NCI-H2196 treated with DMSO at 0.1 percent for 48 hours (cell line): Measurements from ENCODE around the gene FZD4.
A peak's percentile ranks its signal among the peaks of the same experiment; 100 is the strongest.
"Not testable (repeated sequence)": the region's sequence is repeated elsewhere in the genome, so short reads cannot be mapped to it uniquely, and the experiment has no call there.

Experiments used
- DNase-seq: peaks from one replicate; lab custom pipeline; 2025; ENCODE audit not compliant: unreplicated experiment; lab: John Stamatoyannopoulos, UW

Gene FZD4

DNA sequence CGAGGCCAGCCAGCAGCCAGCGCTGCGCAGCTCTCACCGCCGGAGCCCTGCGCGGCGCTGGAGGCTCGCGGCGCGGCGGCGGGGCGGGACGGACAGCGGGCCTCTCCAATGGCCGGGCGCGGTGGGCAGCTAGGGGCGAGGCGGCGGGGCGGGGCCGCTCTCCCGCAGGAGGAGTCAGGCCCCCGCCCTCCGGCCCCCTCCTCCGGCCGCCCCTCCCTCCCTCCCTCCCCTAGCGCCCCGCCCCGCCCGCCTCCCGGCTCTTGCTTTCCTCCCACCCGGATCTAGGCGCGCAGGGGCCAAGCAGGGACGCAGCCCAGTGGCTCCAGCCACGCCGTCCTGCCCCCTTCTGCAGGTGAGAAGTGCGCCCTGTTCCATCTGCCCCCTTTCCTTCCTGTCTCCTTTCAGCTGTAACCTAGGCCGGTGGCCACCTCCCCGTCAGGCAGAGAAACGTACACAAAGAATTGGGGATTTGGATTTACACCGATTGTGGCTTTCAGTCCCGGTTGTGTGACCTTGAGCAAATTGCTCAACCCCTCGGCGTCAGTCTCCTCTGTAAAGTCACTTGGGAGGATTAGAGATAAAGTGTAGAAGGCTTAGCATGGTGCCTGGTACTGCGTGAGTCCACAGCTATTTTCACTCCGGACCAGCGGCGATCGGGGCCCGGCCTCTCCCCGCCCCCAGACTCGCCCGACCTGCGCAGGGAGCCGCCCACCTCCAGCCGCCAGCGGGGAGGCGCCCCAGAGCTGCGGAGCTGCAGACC is at the start of gene FZD4:
Gene FZD4 (minus strand): TSS at position 35 of the 760 bp plus-strand sequence. CDS start 310 bp downstream, outside the sequence.
- peak; percentile 84 for DNase-seq

DNA sequence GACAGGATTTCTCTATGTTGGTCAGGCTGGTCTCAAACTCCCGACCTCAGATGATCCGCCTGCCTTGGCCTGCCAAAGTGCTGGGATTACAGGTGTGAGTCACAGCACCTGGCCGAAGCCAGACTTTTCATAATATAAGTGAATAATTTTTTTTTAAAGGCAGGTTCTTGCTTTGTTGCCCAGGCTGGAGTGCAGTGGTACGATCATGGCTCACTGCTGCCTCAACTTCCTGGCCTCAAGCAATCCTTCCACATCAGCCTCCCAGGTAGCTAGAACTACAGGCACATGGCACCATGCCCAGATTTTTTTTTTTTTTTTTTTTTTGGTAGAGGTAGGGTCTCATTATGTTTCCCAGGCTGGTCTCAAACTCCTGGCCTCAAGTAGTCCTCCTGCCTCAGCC is 49.1 kb upstream of the FZD4 start:
- not testable (repeated sequence) for DNase-seq

DNA sequence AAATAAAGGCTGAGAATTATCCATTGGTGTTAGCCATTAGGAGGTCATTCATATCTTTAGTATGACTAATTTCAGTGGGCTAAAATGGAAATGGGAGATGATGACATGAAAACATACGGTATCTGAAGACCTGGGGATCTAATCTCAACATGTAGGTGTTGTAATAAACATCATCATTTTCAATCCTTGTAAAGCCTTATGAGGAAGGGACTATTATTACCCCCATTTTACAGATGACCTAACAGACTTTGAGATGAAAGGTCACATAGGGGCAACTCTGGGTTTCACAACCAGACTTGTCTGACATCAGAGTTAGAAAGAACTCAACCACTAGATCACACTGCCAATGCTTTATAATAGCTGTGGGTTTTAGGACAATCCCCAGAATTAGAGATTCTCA is 47.7 kb upstream of the FZD4 start:
- no peak for DNase-seq

DNA sequence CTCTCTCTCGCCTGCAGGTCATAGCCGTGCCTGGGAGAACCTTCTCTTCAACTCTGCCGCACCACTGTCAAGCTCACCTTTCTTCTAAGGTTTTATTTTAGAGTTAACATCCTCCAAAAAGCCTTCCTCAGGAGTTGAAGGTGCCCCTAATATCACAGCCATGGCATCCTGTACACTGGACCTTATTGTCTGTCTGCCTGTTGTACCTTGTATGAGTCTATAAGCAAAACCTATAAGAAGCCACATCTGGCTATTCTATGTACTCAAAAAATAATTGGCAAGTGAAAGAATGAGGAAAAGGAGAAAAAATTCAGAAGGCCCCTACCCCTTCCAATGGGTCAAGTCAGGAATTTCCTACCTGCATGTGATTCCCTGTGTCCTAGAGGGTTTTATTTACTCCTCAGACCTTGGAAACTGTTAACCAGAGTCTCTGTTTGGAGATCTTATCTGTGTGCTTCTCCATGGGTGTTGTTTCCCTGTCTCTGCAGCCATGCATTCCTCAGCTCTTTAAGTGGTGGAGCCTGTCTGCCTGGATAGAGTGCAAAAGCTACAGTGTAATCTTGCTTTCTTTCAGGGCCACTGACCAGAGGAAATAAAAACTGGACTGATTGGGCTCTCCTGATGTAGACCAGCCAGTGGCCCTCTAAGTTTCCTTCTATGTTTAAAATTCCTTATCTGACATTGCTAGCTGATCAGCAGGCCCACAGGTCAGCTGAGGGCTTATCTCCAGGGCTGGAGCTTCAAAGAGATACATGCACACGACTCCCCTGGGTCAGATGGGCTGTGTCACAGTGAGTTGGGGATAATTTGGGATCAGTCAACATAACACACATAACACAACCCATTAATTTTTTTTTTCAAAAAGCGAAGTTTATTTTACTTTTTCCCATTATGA is 44.9 kb upstream of the FZD4 start:
- peak; percentile 26 for DNase-seq

DNA sequence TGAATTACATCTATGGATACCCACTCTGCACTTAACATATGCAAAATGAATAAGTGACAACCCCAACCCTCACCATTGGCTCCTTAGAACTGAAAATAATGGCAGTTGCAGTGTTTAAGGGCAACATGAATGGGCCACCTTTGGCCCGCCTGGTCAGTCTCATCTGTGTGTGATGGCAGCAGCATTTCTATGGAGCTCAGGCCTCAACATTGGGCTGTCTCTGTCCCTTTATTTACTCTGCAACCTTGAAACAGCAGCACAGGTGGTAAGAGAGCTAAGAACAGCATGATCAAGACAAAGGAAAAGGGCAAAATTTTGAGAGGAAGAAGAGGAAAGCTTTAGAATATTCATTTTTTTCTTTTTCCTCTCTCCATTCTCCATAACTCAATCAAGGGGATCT is 44.2 kb upstream of the FZD4 start:
- no peak for DNase-seq

DNA sequence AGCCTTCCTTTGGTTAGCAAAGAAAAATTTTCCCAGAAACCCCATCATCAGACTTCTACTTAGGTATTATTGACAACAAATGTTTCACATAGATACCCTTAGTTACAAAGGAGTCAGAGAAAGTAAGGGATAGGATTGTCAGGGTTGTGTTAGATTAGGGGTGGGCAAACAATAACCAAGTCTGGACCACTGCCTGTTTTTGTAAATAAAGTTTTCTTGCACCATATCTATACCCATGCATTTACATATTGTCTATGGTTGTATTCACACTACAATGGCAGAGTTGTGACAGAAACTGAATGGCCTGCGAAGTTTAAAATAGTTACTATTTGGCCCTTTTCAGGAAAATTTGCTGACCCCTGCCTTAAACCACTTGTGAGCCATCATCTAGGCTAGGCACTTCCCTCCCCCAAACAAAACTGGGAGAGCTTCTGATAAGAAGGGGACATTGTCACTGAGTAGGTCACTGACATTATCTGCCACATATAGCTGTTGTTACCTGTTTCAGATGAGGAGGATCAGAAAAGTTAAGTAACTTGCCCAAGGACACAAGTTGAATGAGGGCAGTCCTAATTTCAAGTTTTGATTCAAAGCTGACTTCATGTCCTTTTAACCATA is 41.9 kb upstream of the FZD4 start:
- DNase-seq: no peak

DNA sequence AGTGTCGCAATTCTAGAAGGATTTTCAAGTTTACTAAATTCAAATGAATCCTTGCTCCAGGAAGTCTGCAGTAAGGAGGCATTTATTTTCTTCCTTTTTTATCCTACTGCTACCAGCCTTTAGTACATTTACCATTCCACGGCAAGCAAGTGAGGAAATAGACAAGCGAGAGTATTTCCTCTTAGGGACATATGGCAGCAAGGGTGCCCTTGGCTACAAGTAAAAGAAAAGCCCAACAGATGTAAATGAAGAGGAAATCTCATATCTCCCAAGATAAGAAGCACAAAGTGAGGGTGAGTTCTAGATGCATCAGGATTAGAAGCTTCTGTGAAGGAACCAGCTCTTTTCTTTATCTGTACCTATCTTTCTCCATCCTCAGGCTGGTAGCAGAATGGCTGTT is 37.8 kb upstream of the FZD4 start:
- no peak for DNase-seq

DNA sequence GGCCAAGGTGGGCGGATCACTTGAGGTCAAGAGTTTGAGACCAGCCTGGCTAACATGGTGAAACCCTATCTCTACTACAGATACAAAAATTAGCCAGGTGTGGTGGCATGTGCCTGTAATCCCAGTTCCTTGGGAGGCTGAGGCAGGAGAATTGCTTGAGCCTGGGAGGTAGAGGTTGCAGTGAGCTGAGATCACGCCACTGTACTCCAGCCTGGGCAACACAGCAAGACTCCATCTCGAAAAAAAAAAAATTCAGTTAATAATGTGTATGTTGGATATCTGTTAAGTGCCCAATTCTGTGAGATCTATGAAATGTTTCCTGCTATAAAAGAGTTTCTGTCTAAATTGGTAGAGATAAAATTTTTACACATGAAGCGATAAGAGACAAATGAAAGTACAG is 37.1 kb upstream of the FZD4 start:
- not testable (repeated sequence) for DNase-seq

DNA sequence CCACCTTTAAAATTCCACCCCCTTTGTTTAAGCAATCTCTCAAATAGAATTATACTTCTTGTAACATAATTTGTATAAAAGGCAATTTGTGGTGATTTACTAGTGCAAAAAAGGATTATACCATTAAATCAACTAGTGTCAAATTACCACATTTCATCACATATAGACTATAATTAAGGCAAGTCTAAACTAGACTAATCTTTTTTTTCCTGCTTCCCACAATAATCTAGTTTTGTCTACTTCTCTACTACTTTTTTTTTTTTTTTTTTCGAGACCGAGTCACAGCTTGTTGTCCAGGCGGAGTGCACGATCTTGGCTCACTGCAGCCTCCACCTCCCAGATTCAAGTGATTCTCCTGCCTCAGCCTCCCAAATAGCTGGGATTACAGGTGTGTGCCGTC is 36.1 kb upstream of the FZD4 start:
- no peak for DNase-seq

DNA sequence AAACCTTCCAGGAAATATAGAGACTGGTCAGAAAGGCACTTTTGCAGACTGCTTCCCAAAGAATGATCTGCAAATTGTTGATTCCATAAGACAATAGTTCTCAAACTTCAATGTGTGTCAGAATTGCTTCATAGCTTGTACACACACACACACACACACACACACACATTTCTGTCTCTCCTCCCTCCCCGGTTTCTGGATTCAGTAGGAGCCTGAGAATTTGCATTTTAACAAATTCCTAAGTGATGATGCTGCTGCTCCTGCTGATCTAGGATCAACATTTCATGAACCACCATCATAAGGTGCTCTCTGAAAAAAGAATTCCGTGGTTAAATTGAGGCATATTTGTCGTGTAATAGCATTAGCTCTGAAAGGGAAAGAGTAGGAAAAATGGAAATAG is 35.3 kb upstream of the FZD4 start:
- DNase-seq: no peak

DNA sequence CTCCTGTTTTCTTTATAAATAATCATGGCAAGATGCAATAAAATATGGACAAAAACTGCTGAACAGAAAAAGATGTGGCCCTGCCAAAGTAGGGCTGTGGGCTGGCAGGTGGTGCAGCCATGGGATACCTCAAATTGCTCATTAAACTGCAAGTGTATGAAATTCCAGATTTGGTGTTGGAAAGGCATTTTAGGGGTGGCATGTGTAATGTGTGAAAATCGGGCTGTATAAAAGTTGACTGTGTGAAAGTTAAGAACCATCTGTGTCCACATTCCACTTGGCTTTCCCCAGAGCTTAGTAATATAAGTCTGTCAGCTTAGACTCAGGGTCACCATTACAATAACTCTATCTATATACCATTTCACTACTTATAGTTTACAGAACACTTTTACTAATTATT is 34.8 kb upstream of the FZD4 start:
- no peak for DNase-seq

DNA sequence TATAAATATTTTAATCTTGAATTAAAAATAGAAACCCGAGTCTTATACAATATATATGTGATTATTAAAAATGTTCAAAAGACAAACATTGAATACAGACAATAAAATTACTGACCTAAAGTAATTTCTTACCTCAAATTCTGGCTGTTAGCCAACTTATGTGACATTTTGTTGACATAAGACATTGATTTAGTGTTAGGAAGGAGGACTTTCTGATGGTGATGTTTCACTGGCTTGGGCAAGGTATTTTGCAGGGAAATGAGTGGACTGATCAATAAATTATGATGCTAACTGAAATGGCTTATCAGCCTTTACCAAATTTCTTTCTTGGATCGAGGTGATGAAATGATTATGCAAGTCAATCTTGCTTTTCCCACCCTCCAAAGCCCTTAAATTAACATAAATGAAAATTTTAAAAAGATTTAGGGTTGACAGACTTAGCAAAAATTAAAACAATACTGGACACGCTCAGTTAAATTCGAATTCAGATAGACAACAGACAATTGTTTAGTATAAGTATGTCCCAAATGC is 33.2 kb upstream of the FZD4 start:
- no peak for DNase-seq

DNA sequence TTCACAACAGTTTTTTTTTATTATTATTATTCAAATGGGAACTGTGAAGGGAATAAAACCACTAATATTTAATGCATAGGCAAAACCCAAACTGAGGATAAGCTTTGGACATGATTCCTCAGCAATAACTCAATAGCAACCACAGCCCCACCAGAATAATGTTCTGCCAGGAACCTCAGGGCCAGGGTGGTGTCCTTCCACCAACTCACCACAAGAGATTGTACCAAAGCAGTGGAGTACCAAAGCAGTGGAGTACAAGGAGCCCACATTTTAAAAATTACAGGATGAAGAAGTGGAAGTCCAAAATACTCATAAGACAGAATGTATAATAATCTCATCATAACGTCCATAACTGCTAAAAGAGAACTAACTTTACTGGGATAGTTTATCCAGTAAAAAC is 32.5 kb upstream of the FZD4 start:
- no peak for DNase-seq

DNA sequence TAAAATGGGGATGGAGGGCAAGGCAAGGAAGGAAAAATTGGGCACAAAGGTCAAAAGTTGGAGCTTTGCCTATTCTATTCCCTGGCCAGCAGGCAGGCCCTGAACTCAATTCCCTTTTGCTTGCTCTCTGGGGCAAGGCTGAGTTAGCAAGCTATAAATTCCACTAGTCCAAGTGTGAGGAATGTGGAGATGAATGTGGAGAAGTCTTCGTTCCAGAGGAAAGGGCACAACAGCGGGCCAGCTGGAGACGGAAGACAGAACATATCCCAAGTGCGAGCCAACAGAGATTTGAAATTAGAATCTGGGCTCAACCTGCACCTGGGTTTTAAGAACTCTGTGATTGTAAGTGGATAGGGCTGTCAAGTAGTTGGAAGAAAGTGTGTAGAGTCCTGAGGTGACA is 29.5 kb upstream of the FZD4 start:
- DNase-seq: no peak

DNA sequence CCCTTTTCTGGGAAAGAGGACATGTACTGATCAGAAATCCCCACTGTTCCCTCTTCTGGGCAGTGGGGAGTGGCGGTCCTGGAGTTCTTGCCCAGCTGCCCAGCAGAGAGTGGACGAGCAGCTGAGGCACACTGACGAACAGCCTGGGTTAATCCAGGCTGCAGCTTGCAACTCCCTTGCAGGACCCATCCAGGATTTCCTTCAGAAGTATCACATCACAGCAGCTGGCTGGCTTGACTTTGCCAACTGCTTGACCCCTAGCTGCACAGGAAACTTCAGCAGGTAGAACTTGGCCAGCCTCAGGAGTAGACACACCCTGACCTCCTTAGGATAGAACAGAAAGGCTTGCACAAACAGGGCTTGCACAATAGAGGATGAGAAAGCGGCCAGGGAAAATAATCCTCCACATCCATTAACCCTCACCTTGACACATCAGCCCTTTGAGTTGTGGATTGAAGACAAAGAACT is 27.9 kb upstream of the FZD4 start:
- no peak for DNase-seq

DNA sequence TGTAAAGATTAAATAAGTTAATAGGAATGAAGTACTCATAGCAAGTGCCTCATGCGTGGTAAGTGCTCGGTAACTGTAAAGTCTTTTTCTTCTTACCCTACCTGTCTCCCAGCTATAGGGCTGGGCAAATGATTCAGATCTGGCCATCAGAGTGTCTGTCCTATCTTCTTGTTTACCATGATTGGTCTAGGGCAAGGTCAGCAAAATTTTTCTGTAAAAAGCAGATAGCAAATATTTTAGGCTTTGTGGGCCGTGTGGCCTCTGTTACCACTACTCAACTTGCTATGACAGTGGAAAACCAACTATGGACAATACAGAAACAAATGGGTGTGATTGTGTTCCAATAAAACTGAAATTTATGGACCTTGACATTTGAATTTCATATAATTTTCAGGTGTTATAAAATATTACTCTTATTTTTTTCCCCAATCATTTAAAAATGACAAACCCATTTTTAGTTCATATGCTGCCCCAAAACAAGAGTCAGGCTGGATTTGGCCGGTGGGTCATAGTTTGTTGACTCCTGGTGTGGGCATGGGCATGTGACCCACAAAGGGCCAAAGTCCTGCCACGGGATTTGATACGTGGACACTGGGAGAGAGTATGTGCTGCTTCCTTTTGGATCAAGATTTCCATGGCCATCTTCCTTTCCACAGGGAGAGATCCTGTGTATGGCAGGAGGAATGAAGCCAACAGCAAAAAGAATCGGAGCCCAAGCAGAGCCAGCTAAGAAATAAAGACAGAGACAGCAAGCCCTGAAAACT is 26.8 kb upstream of the FZD4 start:
- no peak for DNase-seq

DNA sequence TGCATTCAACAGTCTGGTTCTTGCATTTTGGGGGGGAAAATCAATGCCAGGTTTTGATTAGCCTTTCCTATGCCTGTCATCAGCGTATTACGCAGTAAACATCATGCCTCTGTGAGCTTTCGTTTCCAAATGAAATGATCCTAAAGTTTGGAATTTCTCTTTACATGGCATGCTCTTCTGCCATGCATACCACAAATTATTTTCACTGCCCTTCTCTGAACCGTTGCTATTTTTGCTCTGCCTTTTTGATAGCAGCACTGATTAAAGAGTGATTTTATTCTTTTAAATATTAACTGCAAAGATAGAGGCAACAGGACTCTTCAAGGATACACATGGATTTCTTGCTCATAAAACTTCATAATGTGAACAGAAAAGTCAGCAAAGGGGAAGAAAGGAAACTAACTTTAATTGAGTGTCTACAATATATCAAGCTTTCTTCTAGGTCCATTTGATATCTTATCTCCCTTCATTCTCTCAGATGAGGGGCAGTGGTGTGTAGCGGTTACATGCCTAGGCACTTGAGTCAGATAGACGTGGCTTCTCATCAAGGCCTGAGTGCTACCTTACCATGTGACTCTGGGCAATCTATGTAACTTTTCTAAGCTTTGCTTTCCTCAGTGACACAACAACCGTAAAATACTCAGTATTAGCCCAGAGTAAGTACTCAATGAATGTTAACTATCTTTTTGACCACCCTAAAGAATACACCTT is 25.0 kb upstream of the FZD4 start:
- no peak for DNase-seq

DNA sequence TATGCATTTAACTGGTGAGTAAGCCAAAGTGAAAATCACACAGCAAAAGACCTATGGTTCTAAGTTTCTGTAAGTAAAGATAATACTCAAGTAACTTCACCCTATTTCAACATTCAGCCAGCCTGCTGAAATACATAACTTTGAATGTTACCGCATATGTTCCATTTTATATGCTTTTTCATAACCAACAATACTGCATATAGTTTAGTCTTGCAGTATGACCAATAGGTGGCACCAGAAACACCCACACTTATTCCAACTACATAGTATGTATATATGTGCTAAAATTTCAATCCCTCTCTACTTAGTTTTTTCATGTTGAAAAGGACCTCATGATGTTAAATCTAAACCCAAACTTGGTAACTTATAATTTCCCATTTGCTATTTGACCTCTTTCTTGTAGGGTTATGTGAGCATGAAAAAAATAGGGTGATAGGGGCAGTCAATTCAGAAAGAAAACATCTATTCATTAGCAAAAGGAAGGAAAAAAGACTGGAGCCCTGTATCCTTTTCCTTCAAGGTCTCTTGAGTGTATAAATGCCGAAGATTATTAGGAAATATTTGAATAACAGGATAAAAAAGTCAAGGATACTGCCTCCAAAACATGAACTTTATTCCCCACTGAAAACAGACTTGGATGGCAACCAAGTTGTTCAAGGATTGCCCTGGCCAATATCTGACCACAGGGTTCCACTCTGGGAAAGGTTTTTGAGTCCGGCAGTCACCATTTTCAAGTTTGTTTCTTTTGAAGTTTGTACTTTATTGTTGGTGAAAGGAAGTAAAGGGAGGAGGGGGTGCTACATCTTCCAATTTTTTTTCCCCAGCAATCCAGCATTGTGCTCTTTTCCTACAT is 23.8 kb upstream of the FZD4 start:
- DNase-seq: peak; percentile 15

DNA sequence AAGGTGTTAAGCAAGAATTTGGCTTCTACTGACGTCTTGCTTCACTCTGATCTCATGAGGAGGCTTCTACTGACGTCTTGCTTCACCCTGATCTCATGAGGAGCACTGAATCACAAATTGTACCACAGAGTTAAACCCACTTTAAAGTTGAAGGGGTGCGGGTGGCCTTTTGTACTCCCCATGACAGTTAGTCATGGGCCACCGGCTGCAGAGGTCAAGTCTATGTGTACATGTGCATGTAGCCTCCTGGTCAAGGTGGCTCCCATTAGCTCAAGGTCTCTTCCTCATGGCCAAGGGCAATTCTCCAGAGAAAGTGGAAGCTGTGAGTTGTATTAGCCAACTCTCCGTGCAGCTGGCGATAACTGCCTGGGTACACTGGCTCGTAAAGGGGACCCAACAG is 23.1 kb upstream of the FZD4 start:
- no peak for DNase-seq
